Measurements from ENCODE around the gene PRDM11.
"Not testable (repeated sequence)": the region's sequence is repeated elsewhere in the genome, so short reads cannot be mapped to it uniquely, and the experiment has no call there.

Gene PRDM11

GRCh38 chr11:45232341-45233080 lies 86.1 kb downstream of the PRDM11 start:
- DNase-seq (ENCODE audit: low spot score), result no peak

- DNase-seq (ENCODE audit: low spot score), result peak; percentile 68
Measured at GRCh38 chr11:45233121-45233803, 86.8 kb downstream of the PRDM11 start.

GRCh38 chr11:45233804-45234170 lies 87.3 kb downstream of the PRDM11 start:
- DNase-seq (ENCODE audit: low spot score), result no peak

- DNase-seq (ENCODE audit: low spot score), result no peak
Measured at GRCh38 chr11:45234306-45235006, 88.0 kb downstream of the PRDM11 start.

- no peak for DNase-seq (ENCODE audit: low spot score)
Measured at GRCh38 chr11:45237711-45238315, 91.4 kb downstream of the PRDM11 start.

- DNase-seq (ENCODE audit: low spot score), result no peak
Measured at GRCh38 chr11:45238724-45239123, 92.3 kb downstream of the PRDM11 start.

- DNase-seq (ENCODE audit: low spot score), result no peak
Measured at GRCh38 chr11:45239733-45240132, 93.3 kb downstream of the PRDM11 start.

- no peak for DNase-seq (ENCODE audit: low spot score)
Measured at GRCh38 chr11:45243967-45244366, 97.5 kb downstream of the PRDM11 start.

- no peak for DNase-seq (ENCODE audit: low spot score)
Measured at GRCh38 chr11:45245218-45246045, 99.0 kb downstream of the PRDM11 start.

- DNase-seq (ENCODE audit: low spot score), result no peak
Measured at GRCh38 chr11:45246241-45246640, 99.8 kb downstream of the PRDM11 start.

GRCh38 chr11:45247433-45247832 lies 101.0 kb downstream of the PRDM11 start:
- DNase-seq (ENCODE audit: low spot score), result no peak

GRCh38 chr11:45248501-45249011 lies 102.1 kb downstream of the PRDM11 start:
- DNase-seq (ENCODE audit: low spot score), result no peak

GRCh38 chr11:45249372-45249771 lies 102.9 kb downstream of the PRDM11 start:
- DNase-seq (ENCODE audit: low spot score), result not testable (repeated sequence)

- no peak for DNase-seq (ENCODE audit: low spot score)
Measured at GRCh38 chr11:45250035-45250718, 103.7 kb downstream of the PRDM11 start.

- peak; percentile 67 for DNase-seq (ENCODE audit: low spot score)
Measured at GRCh38 chr11:45252134-45252856, 105.9 kb downstream of the PRDM11 start.

- no peak for DNase-seq (ENCODE audit: low spot score)
Measured at GRCh38 chr11:45252877-45253276, 106.4 kb downstream of the PRDM11 start.

GRCh38 chr11:45253640-45254039 lies 107.2 kb downstream of the PRDM11 start:
- no peak for DNase-seq (ENCODE audit: low spot score)

- no peak for DNase-seq (ENCODE audit: low spot score)
Measured at GRCh38 chr11:45254070-45254469, 107.6 kb downstream of the PRDM11 start.

- no peak for DNase-seq (ENCODE audit: low spot score)
Measured at GRCh38 chr11:45258982-45259530, 112.6 kb downstream of the PRDM11 start.

Measured in SK-N-DZ (cell line).